ENCODE measurements around the gene MACROD2.

DNA sequence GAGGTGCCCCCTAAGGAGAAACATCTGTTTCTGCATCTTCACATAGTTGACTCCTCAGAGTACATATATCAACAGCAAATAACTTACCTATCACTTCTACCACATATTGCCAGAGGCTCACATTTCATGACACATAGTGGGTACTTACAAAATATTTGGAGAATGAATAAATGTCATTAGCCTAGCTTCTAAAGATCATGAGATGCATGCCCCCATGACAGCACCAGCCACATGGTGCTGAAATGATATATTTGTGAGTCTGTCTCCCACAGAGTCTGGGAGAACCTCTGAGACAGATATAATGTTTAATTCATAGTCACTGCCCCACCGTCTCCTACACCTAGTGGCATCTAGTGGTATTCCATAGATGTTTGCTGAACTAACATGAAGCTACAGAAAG is 2022.3 kb downstream of the MACROD2 start:
- TF ChIP-seq POLR2A (IDR thresholded peaks at IDR 0.05) = no peak
- TF ChIP-seq, protein P1, sequence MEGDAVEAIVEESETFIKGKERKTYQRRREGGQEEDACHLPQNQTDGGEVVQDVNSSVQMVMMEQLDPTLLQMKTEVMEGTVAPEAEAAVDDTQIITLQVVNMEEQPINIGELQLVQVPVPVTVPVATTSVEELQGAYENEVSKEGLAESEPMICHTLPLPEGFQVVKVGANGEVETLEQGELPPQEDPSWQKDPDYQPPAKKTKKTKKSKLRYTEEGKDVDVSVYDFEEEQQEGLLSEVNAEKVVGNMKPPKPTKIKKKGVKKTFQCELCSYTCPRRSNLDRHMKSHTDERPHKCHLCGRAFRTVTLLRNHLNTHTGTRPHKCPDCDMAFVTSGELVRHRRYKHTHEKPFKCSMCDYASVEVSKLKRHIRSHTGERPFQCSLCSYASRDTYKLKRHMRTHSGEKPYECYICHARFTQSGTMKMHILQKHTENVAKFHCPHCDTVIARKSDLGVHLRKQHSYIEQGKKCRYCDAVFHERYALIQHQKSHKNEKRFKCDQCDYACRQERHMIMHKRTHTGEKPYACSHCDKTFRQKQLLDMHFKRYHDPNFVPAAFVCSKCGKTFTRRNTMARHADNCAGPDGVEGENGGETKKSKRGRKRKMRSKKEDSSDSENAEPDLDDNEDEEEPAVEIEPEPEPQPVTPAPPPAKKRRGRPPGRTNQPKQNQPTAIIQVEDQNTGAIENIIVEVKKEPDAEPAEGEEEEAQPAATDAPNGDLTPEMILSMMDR (IDR thresholded peaks at IDR 0.05) = no peak

Data from body of pancreas (tissue), 4 donors.